ENCODE data around the gene TBC1D1.

TBC1D1 gene

DNA sequence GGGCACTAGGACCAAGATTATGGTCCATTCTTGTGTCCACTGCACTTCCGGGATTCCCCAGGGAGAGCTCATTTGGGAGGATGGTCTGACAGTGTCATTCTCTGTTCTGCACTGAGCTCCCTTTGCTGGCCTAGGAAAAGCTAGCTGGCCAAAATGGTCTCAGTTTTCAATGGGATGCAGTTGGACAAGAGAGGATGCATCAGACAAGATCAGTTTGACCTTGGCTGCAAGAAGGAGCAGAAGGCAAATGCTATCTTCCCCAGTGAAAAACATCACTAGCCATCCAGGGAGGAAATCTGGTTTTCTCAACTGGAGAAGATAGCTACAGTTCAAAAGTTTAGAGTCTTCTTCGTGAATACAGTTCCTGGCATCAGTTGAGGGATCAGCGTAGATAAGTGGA is 290.4 kb downstream of the TBC1D1 start:
- no peak for DNase-seq

- no peak for DNase-seq
These were observed 291.6 kb downstream of the TBC1D1 start for GRCh38 chr4:38182334-38182998.

DNA sequence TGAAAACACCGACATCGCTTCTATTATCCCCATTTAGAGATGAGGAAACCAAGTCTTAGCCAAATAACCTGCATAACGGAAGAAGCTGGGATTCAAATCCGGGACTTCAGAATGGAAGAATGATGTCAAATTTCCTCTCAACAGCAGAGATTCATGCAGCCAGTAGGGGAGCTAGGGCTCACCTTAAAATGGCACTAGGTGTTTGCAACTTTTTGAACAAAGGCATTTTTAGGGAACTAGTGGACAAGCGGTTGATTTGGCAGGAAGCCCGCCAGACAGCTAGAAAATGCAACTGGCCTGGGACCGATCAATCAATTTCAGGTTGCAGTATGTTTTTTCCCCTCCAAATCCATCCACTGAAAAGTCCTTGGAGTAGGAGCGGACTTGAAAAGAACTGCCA is 293.5 kb downstream of the TBC1D1 start:
- DNase-seq: no peak

- no peak for DNase-seq
These were observed 294.7 kb downstream of the TBC1D1 start for GRCh38 chr4:38185406-38186144.

DNA sequence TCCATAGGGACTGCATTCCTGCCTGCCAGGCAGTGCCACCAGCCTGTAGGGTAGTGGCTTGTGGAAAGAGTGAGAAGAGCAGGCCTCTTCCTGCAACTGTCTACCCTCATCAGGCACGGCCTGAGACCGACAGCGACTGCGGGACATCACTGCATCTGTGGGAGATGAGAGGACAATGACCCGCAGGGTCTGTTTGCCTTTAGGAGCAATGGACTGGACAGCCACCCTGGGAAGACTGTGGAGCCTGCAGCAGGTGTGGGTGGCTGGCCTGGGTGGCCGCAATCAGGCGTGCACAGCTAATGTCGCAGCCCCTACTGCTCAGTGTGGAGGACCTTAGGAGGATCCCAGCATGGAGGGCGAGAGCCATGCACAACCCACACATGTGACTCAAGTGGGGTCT is 297.3 kb downstream of the TBC1D1 start:
- no peak for DNase-seq

DNA sequence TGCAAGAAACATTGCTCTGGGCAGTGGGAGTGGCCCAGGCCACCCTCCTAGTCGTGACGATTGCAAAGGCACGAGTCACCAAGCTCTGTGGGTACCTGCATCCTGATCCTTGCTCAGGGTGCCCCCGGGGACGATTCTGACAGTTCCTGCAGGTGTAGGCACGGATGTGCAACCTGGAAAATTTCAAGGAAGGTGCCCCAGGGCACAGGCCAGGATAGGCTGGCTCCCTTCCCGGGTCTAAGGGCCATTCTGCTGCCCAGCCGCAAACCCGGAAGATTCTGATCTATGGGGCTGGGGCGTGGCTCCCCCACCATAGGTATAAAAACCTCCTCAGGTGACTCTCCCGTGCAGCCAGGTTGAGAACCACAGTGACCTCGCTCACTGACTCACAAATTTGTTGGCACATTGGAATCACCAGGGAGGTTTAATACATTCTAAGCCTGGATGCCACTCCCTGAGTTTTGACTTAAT is 297.8 kb downstream of the TBC1D1 start:
- no peak for DNase-seq

All from NCI-H1417 treated with DMSO at 0.1 percent for 48 hours (cell line).